ENCODE measurements around the gene PLAC1. TPM values are rescaled to one million over a fixed set of nuclear protein-coding genes. Genes with fewer than 3 reads are reported as not detected.

PLAC1 gene
- total RNA-seq, 1 experiment from 2014 or later = not detected

- Mint-ChIP-seq H3K9me3 (no peaks in the 10 kb centered on the region), H3K36me3 (no peaks in the 10 kb centered on the region), H3K4me1 (peaks cover 48% of the 10 kb centered on the region), H3K4me3 (no peak overlapping the region), H3K27me3 (ENCODE audit: low read depth) (peaks cover 43% of the 10 kb centered on the region), H3K27ac (peak overlapping the region; percentile 9; the same call in 1 of the 2 replicates)
- TF ChIP-seq E2F5 (CRISPR knock-in tag; IDR thresholded peaks at IDR 0.05) (peak; percentile 67; the same call in 1 of the 2 replicates), MXD4 (CRISPR knock-in tag; IDR thresholded peaks at IDR 0.05; ENCODE audit: borderline replicate concordance) (no peak)
- no peak for DNase-seq (ENCODE audit: low spot score)
- ChIA-PET POLR2A (no interaction called here), CTCF (interaction anchor here (1.2 to 1.6 kb wide), 2 partner anchors 22 to 221 kb away, joined by 5 to 10 read pairs; no protein-coding TSS in a partner anchor)
- no peak for ATAC-seq
Measured at GRCh38 chrX:134543288-134543687, 115.0 kb downstream of the PLAC1 start.

GRCh38 chrX:134542485-134542884 lies 115.8 kb downstream of the PLAC1 start:
- DNase-seq (ENCODE audit: low spot score) (no peak), ATAC-seq (peak; percentile 46)
- no peak overlapping the region; the same call in 1 of the 2 replicates for H3K4me3 Mint-ChIP-seq
- H3K27ac Mint-ChIP-seq = 0 out of 2 replicates have a peak overlapping the region, but pooled peaks have one; percentile 49
- POLR2A ChIA-PET = no interaction called here
- CTCF ChIA-PET = interaction anchor here (0.7 to 1.6 kb wide), 3 partner anchors 11 to 221 kb away, joined by 3 to 10 read pairs (median 5); no protein-coding TSS in a partner anchor
- peaks cover 37% of the 10 kb centered on the region for H3K27me3 Mint-ChIP-seq (ENCODE audit: low read depth)
- no peak for TF ChIP-seq ETV6 (CRISPR knock-in tag; IDR thresholded peaks at IDR 0.05)
- no peak for TF ChIP-seq GTF2I (CRISPR knock-in tag; conservative IDR thresholded peaks at IDR 0.05)
- TF ChIP-seq ZBTB21 (CRISPR knock-in tag; IDR thresholded peaks at IDR 0.05; ENCODE audit: borderline replicate concordance) = no peak
- no peak for TF ChIP-seq ATF6 (CRISPR knock-in tag; IDR thresholded peaks at IDR 0.05)
- no peak for TF ChIP-seq ZNF219 (CRISPR knock-in tag; IDR thresholded peaks at IDR 0.05; ENCODE audit: borderline replicate concordance)
- H3K4me1 Mint-ChIP-seq = peaks cover 43% of the 10 kb centered on the region
- H3K9me3 Mint-ChIP-seq = no peaks in the 10 kb centered on the region
- H3K36me3 Mint-ChIP-seq = no peaks in the 10 kb centered on the region

- no peak for ATAC-seq
- Mint-ChIP-seq H3K36me3 (no peaks in the 10 kb centered on the region), H3K9me3 (no peaks in the 10 kb centered on the region)
Measured at GRCh38 chrX:134541906-134542305, 116.4 kb downstream of the PLAC1 start.

More at GRCh38 chrX:134541906-134542305, 116.4 kb downstream of the PLAC1 start:
- DNase-seq (ENCODE audit: low spot score) = no peak
- no peak overlapping the region for H3K4me3 Mint-ChIP-seq
- no peak overlapping the region for H3K27ac Mint-ChIP-seq
- peaks cover 32% of the 10 kb centered on the region for H3K27me3 Mint-ChIP-seq (ENCODE audit: low read depth)
- ChIA-PET POLR2A (no interaction called here), CTCF (interaction anchor here (1.2 to 1.6 kb wide), 2 partner anchors 21 to 222 kb away, joined by 5 to 10 read pairs; no protein-coding TSS in a partner anchor)
- peaks cover 38% of the 10 kb centered on the region for H3K4me1 Mint-ChIP-seq
- TF ChIP-seq NR3C1 (CRISPR knock-in tag; conservative IDR thresholded peaks at IDR 0.05; ENCODE audit: low read depth) = no peak
- TF ChIP-seq SP1 (CRISPR knock-in tag; conservative IDR thresholded peaks at IDR 0.05) = no peak
- no peak for TF ChIP-seq E2F5 (CRISPR knock-in tag; IDR thresholded peaks at IDR 0.05)
- no peak for TF ChIP-seq CTCF (IDR thresholded peaks at IDR 0.05)
- TF ChIP-seq ZNF317 (CRISPR knock-in tag; IDR thresholded peaks at IDR 0.05; ENCODE audit: borderline replicate concordance, low read depth) = no peak

Data from WTC11 (cell line).